Smooth muscle cell (in vitro differentiated cells): ENCODE measurements around the gene PKDREJ. TPM values are rescaled to one million over a fixed set of nuclear protein-coding genes. Genes with fewer than 3 reads are reported as not detected.

ENCODE experiments used
- DNase-seq: peaks from one replicate; lab custom pipeline; 2025; ENCODE audit not compliant: unreplicated experiment; lab: John Stamatoyannopoulos, UW
- H2AFZ ChIP-seq: fragments of 200-600 bp; sonication (generic); 2 replicates; pipeline ENCODE4 v1.6.0; 2016; ENCODE audit warnings: antibody characterized with exemption, low read depth, mild to moderate bottlenecking
- H3F3A ChIP-seq: fragments of 200-600 bp; sonication (generic); 2 replicates; pipeline ENCODE4 v1.6.0; 2017; ENCODE audit warnings: antibody characterized with exemption, low read depth
- H3K27ac ChIP-seq: fragments of 200-600 bp; sonication (generic); 2 replicates; pipeline ENCODE4 v1.5.1; 2016; ENCODE audit warnings: low read depth, mild to moderate bottlenecking
- H3K27me3 ChIP-seq: fragments of 200-600 bp; sonication (generic); 2 replicates; pipeline ENCODE4 v1.6.1; 2016; ENCODE audit warnings: low read depth, mild to moderate bottlenecking
- H3K36me3 ChIP-seq: fragments of 200-600 bp; sonication (generic); 2 replicates; pipeline ENCODE4 v1.5.1; 2016; ENCODE audit warnings: low read depth
- H3K4me1 ChIP-seq: fragments of 200-600 bp; sonication (generic); 2 replicates; pipeline ENCODE4 v1.5.1; 2016; ENCODE audit warnings: low read depth
- H3K4me2 ChIP-seq: fragments of 200-600 bp; sonication (generic); 2 replicates; pipeline ENCODE4 v1.6.0; 2016; ENCODE audit warnings: mild to moderate bottlenecking
- H3K4me3 ChIP-seq: fragments of 200-600 bp; sonication (generic); 2 replicates; pipeline ENCODE4 v1.5.1; 2016; ENCODE audit warnings: mild to moderate bottlenecking
- H3K79me2 ChIP-seq: fragments of 200-600 bp; sonication (generic); 2 replicates; pipeline ENCODE4 v1.6.0; 2016; ENCODE audit warnings: low read depth, mild to moderate bottlenecking
- H3K9ac ChIP-seq: fragments of 200-600 bp; sonication (generic); 2 replicates; pipeline ENCODE4 v1.6.0; 2016; ENCODE audit warnings: low read depth
- H3K9me3 ChIP-seq: fragments of 200-600 bp; sonication (generic); replicated peaks from 2 replicates; pipeline ENCODE4 v1.5.1; 2016; ENCODE audit warnings: low read depth
- H4K20me1 ChIP-seq: fragments of 200-600 bp; sonication (generic); 2 replicates; pipeline ENCODE4 v1.6.0; 2016; ENCODE audit warnings: low read depth
- CTCF ChIP-seq: fragments of 200-600 bp; sonication (generic); IDR thresholded peaks from 2 replicates; pipeline ENCODE4 v1.5.1; 2017; ENCODE audit warnings: borderline replicate concordance, mild to moderate bottlenecking, antibody characterized with exemption; ENCODE audit not compliant: insufficient read depth, poor library complexity, severe bottlenecking
- WGBS: methylation state at CpG from one replicate; pipeline ENCODE4 v1.1.7; 2016; ENCODE audit warnings: low lambda C conversion rate; 5-methylcytosine and 5-hydroxymethylcytosine counted together
- polyA plus RNA-seq: library from polyadenylated mRNA; unstranded; fragments of >200 nt; fragmentation: Nextera tagmentation; extraction: Ambion mirVana; gene quantifications from 2 replicates; pipeline ENCODE4 v1.2.1, GENCODE V29; 2016
- total RNA-seq: library from RNA; depleted of rRNA; stranded (reverse); fragments of >200 nt; gene quantifications from 2 replicates; pipeline ENCODE4 v1.2.3, GENCODE V29; 2014

Gene PKDREJ
- total and polyA plus RNA-seq, 2 experiments from 2014 or later, result 0.05 TPM; not detected in 1

GRCh38 chr22:46242076-46242475 lies 21.1 kb downstream of the PKDREJ start:
- Histone ChIP-seq H4K20me1 (no peaks in the 10 kb centered on the region), H3K4me1 (no peaks in the 10 kb centered on the region), H2AFZ (no peak overlapping the region), H3F3A (no peaks in the 10 kb centered on the region), H3K9me3 (no peaks in the 10 kb centered on the region), H3K9ac (no peak overlapping the region), H3K36me3 (no peaks in the 10 kb centered on the region), H3K79me2 (no peaks in the 10 kb centered on the region), H3K4me3 (no peak overlapping the region), H3K4me2 (no peak overlapping the region), H3K27ac (no peak overlapping the region), H3K27me3 (no peaks in the 10 kb centered on the region)
- TF ChIP-seq CTCF, result no peak
- no peak for DNase-seq
- 98% methylated on average over 10 of the region's 10 CpGs for WGBS

GRCh38 chr22:46241396-46242007 lies 21.6 kb downstream of the PKDREJ start:
- H3K9me3 ChIP-seq, result no peaks in the 10 kb centered on the region
- WGBS, result 88% methylated on average over 5 of the region's 5 CpGs
- no peaks in the 10 kb centered on the region for H4K20me1 ChIP-seq
- no peaks in the 10 kb centered on the region for H3K36me3 ChIP-seq
- H3K4me3 ChIP-seq, result no peak overlapping the region
- TF ChIP-seq CTCF, result no peak
- H3K4me2 ChIP-seq, result no peak overlapping the region
- no peak overlapping the region for H3K9ac ChIP-seq
- no peak for DNase-seq
- no peaks in the 10 kb centered on the region for H3K4me1 ChIP-seq
- H3F3A ChIP-seq, result no peaks in the 10 kb centered on the region
- H3K79me2 ChIP-seq, result no peaks in the 10 kb centered on the region
- H2AFZ ChIP-seq, result no peak overlapping the region
- no peaks in the 10 kb centered on the region for H3K27me3 ChIP-seq
- H3K27ac ChIP-seq, result no peak overlapping the region

- Histone ChIP-seq H3K27ac (no peak overlapping the region), H3K4me3 (no peak overlapping the region), H3K9me3 (no peaks in the 10 kb centered on the region), H3K79me2 (no peaks in the 10 kb centered on the region), H2AFZ (no peak overlapping the region), H3K9ac (no peak overlapping the region), H3K36me3 (no peaks in the 10 kb centered on the region), H4K20me1 (no peaks in the 10 kb centered on the region), H3K27me3 (no peaks in the 10 kb centered on the region), H3K4me1 (no peaks in the 10 kb centered on the region), H3F3A (no peaks in the 10 kb centered on the region), H3K4me2 (no peak overlapping the region)
- 94% methylated on average over 7 of the region's 7 CpGs for WGBS
- no peak for TF ChIP-seq CTCF
- no peak for DNase-seq
These were observed 22.2 kb downstream of the PKDREJ start for GRCh38 chr22:46240907-46241306.

GRCh38 chr22:46240506-46240905 lies 22.6 kb downstream of the PKDREJ start:
- WGBS, result 94% methylated on average over 6 of the region's 6 CpGs
- Histone ChIP-seq H3K27ac (no peak overlapping the region), H2AFZ (no peak overlapping the region), H3K79me2 (no peaks in the 10 kb centered on the region), H4K20me1 (no peaks in the 10 kb centered on the region), H3K9ac (no peak overlapping the region), H3K9me3 (no peaks in the 10 kb centered on the region), H3K36me3 (no peaks in the 10 kb centered on the region), H3K4me3 (no peak overlapping the region), H3F3A (no peaks in the 10 kb centered on the region), H3K27me3 (no peaks in the 10 kb centered on the region), H3K4me2 (no peak overlapping the region), H3K4me1 (no peaks in the 10 kb centered on the region)
- no peak for DNase-seq
- TF ChIP-seq CTCF, result no peak
